Retinal pigment epithelial cell (primary cell): Measurements from ENCODE around the gene TTC21A.
A peak's percentile ranks its signal among the peaks of the same experiment; 100 is the strongest.

Experiments
- DNase-seq: peaks from one replicate; pipeline ENCODE4 v3.0.0-alpha.2; 2010; ENCODE audit warnings: low read depth
- H3K4me3 ChIP-seq: 2 replicates; pipeline ENCODE4 v1.5.1; 2011; ENCODE audit warnings: mild to moderate bottlenecking, low read length, control low read depth, moderate library complexity
- CTCF ChIP-seq: conservative IDR thresholded peaks from 2 replicates; pipeline ENCODE4 v1.5.1; 2011; ENCODE audit warnings: low read depth, low read length, control low read depth, inconsistent platforms

Gene TTC21A

GRCh38 chr3:39125841-39126500 lies 18.5 kb downstream of the TTC21A start:
- DNase-seq: peak; percentile 56
- TF ChIP-seq CTCF: no peak
- no peak overlapping the region for H3K4me3 ChIP-seq

- peak; percentile 81 for TF ChIP-seq CTCF
- DNase-seq: peak; percentile 34
- H3K4me3 ChIP-seq: no peak overlapping the region
These were observed 19.1 kb downstream of the TTC21A start for GRCh38 chr3:39126532-39127071.

- no peak for TF ChIP-seq CTCF
- no peak for DNase-seq
- H3K4me3 ChIP-seq: no peak overlapping the region
These were observed 19.9 kb downstream of the TTC21A start for GRCh38 chr3:39127269-39127907.

GRCh38 chr3:39127908-39128304 lies 20.4 kb downstream of the TTC21A start:
- no peak overlapping the region for H3K4me3 ChIP-seq
- no peak for DNase-seq
- TF ChIP-seq CTCF: no peak

- no peak for DNase-seq
- H3K4me3 ChIP-seq: no peak overlapping the region
- TF ChIP-seq CTCF: no peak
These were observed 21.5 kb downstream of the TTC21A start for GRCh38 chr3:39128951-39129350.

GRCh38 chr3:39130026-39130425 lies 22.5 kb downstream of the TTC21A start:
- H3K4me3 ChIP-seq: no peak overlapping the region
- no peak for TF ChIP-seq CTCF
- no peak for DNase-seq

GRCh38 chr3:39130693-39131265 lies 23.3 kb downstream of the TTC21A start:
- no peak for DNase-seq
- H3K4me3 ChIP-seq: no peak overlapping the region
- TF ChIP-seq CTCF: no peak
